KMS-11 (cell line): ENCODE measurements around the gene COG6.

Source experiments
- H2AFZ ChIP-seq: fragments of 200-600 bp; sonication (generic); 2 replicates; pipeline ENCODE4 v1.6.1; 2016; ENCODE audit warnings: antibody characterized with exemption, mixed run types, low read depth
- H3K27ac ChIP-seq: fragments of 200-600 bp; sonication (generic); 2 replicates; pipeline ENCODE4 v1.6.1; 2016; ENCODE audit warnings: mild to moderate bottlenecking, mixed run types
- H3K27me3 ChIP-seq: fragments of 200-600 bp; sonication (generic); 2 replicates; pipeline ENCODE4 v1.6.1; 2017; ENCODE audit warnings: mild to moderate bottlenecking, low read depth, mixed run types, moderate library complexity; ENCODE audit not compliant: insufficient read depth
- H3K36me3 ChIP-seq: fragments of 200-600 bp; sonication (generic); 2 replicates; pipeline ENCODE4 v1.6.1; 2017; ENCODE audit warnings: mild to moderate bottlenecking, mixed run types; ENCODE audit not compliant: insufficient read depth
- H3K4me1 ChIP-seq: fragments of 200-600 bp; sonication (generic); 2 replicates; pipeline ENCODE4 v1.6.1; 2016; ENCODE audit warnings: mild to moderate bottlenecking, low read depth, mixed run types; ENCODE audit not compliant: poor library complexity, severe bottlenecking
- H3K4me2 ChIP-seq: fragments of 200-600 bp; sonication (generic); 2 replicates; pipeline ENCODE4 v1.7.0; 2016; ENCODE audit warnings: mild to moderate bottlenecking, mixed run types
- H3K4me3 ChIP-seq: fragments of 200-600 bp; sonication (generic); IDR thresholded peaks from 2 replicates; pipeline ENCODE4 v1.6.1; 2017; ENCODE audit warnings: low read depth, low read length, mixed read lengths; ENCODE audit not compliant: insufficient read depth
- H3K79me2 ChIP-seq: fragments of 200-600 bp; sonication (generic); 2 replicates; pipeline ENCODE4 v1.6.1; 2016; ENCODE audit warnings: low read depth, mixed run types; ENCODE audit not compliant: insufficient read depth
- H3K9ac ChIP-seq: fragments of 200-600 bp; sonication (generic); 2 replicates; pipeline ENCODE4 v1.6.1; 2016; ENCODE audit warnings: mild to moderate bottlenecking, mixed run types
- H4K20me1 ChIP-seq: fragments of 200-600 bp; sonication (generic); 2 replicates; pipeline ENCODE4 v1.6.1; 2016; ENCODE audit warnings: mild to moderate bottlenecking, mixed run types; ENCODE audit not compliant: insufficient read depth
- TF ChIP-seq, protein P1 (sequence below): fragments of 200-600 bp; sonication (generic); conservative IDR thresholded peaks from 2 replicates; pipeline ENCODE4 v1.6.1; 2017; ENCODE audit warnings: low read depth, mild to moderate bottlenecking, antibody characterized with exemption, low read length, moderate library complexity, mixed read lengths

The COG6 gene

GRCh38 chr13:39685652-39686051, 30.2 kb downstream of the COG6 start:
- Histone ChIP-seq H3K79me2 (no peaks in the 10 kb centered on the region), H3K9ac (no peak overlapping the region)

DNA sequence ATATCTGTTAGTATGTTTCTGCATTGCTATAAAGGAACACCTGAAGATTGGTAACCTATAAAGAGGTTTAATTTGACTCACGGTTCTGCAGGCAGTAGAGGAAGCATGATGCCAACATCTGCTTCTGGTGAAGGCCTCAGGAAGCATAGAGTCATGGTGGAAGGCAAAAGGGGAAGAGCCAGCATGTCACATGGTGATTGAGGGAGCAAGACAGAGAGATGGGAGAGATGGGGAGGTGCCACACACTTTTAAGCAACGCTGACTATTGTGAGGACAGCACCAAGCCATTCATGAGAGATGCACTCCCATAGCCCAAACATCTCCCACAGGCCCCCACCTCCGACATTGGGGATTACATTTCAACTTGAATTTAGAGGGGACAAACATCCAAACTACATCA, 32.8 kb downstream of the COG6 start:
- Histone ChIP-seq H3K9ac (no peak overlapping the region), H2AFZ (no peak overlapping the region), H3K36me3 (no peaks in the 10 kb centered on the region; the same call in 1 of the 2 replicates), H3K27me3 (no peaks in the 10 kb centered on the region), H3K4me3 (no peak overlapping the region), H3K4me1 (no peaks in the 10 kb centered on the region), H3K27ac (no peak overlapping the region), H3K79me2 (no peaks in the 10 kb centered on the region), H4K20me1 (no peaks in the 10 kb centered on the region), H3K4me2 (no peak overlapping the region)
- TF ChIP-seq, protein P1, sequence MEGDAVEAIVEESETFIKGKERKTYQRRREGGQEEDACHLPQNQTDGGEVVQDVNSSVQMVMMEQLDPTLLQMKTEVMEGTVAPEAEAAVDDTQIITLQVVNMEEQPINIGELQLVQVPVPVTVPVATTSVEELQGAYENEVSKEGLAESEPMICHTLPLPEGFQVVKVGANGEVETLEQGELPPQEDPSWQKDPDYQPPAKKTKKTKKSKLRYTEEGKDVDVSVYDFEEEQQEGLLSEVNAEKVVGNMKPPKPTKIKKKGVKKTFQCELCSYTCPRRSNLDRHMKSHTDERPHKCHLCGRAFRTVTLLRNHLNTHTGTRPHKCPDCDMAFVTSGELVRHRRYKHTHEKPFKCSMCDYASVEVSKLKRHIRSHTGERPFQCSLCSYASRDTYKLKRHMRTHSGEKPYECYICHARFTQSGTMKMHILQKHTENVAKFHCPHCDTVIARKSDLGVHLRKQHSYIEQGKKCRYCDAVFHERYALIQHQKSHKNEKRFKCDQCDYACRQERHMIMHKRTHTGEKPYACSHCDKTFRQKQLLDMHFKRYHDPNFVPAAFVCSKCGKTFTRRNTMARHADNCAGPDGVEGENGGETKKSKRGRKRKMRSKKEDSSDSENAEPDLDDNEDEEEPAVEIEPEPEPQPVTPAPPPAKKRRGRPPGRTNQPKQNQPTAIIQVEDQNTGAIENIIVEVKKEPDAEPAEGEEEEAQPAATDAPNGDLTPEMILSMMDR, result no peak

More at GRCh38 chr13:39685652-39686051, 30.2 kb downstream of the COG6 start:
- Histone ChIP-seq H3K27ac (no peak overlapping the region), H3K27me3 (no peaks in the 10 kb centered on the region), H3K4me2 (no peak overlapping the region), H2AFZ (no peak overlapping the region), H3K36me3 (no peaks in the 10 kb centered on the region; the same call in 1 of the 2 replicates), H3K4me1 (no peaks in the 10 kb centered on the region), H3K4me3 (no peak overlapping the region), H4K20me1 (no peaks in the 10 kb centered on the region)
- TF ChIP-seq, protein P1, result no peak

GRCh38 chr13:39688699-39689405, 33.4 kb downstream of the COG6 start:
- Histone ChIP-seq H3K36me3 (no peaks in the 10 kb centered on the region; the same call in 1 of the 2 replicates), H3K27ac (no peak overlapping the region), H3K4me3 (no peak overlapping the region), H3K79me2 (no peaks in the 10 kb centered on the region), H2AFZ (no peak overlapping the region), H3K27me3 (no peaks in the 10 kb centered on the region), H3K9ac (no peak overlapping the region), H3K4me1 (no peaks in the 10 kb centered on the region), H3K4me2 (no peak overlapping the region), H4K20me1 (no peaks in the 10 kb centered on the region)
- TF ChIP-seq, protein P1, result no peak

- Histone ChIP-seq H3K4me1 (no peaks in the 10 kb centered on the region), H3K27me3 (no peaks in the 10 kb centered on the region), H3K79me2 (no peaks in the 10 kb centered on the region), H3K9ac (no peak overlapping the region), H3K4me3 (no peak overlapping the region), H3K27ac (no peak overlapping the region), H3K4me2 (no peak overlapping the region), H4K20me1 (no peaks in the 10 kb centered on the region), H3K36me3 (no peaks in the 10 kb centered on the region; the same call in 1 of the 2 replicates), H2AFZ (no peak overlapping the region)
- TF ChIP-seq, protein P1, result no peak
Observed at GRCh38 chr13:39692660-39693438, 37.4 kb downstream of the COG6 start.
